ENCODE data around the gene CDH5.

DNA sequence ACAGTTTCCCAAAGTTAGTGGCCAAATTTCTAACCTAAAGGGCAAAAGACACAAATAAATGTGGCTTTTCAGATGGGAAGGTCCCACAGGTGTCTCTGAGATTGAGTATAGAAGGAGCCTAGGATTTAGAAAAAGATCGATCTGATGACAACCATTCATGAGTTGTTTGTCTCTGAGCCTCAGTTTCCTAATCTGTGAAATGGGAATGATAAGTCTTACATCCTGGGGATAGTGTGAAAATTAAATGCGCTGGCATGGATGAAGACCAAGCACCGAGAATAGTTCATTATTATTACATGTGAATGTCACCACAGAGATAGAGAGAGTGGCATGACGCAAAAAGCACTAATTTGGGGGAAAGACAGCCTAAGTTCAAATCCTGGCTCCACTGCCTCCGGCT, 7.2 kb downstream of the CDH5 start:
- TF ChIP-seq, protein P1, sequence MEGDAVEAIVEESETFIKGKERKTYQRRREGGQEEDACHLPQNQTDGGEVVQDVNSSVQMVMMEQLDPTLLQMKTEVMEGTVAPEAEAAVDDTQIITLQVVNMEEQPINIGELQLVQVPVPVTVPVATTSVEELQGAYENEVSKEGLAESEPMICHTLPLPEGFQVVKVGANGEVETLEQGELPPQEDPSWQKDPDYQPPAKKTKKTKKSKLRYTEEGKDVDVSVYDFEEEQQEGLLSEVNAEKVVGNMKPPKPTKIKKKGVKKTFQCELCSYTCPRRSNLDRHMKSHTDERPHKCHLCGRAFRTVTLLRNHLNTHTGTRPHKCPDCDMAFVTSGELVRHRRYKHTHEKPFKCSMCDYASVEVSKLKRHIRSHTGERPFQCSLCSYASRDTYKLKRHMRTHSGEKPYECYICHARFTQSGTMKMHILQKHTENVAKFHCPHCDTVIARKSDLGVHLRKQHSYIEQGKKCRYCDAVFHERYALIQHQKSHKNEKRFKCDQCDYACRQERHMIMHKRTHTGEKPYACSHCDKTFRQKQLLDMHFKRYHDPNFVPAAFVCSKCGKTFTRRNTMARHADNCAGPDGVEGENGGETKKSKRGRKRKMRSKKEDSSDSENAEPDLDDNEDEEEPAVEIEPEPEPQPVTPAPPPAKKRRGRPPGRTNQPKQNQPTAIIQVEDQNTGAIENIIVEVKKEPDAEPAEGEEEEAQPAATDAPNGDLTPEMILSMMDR (IDR thresholded peaks at IDR 0.05): no peak
- no peak for TF ChIP-seq POLR2A (IDR thresholded peaks at IDR 0.05)

All from transverse colon (tissue), 3 donors.